ENCODE measurements around the gene RAB20.

GRCh38 chr13:110524541-110525257 is 36.8 kb downstream of the RAB20 start:
- TF ChIP-seq, protein P1, sequence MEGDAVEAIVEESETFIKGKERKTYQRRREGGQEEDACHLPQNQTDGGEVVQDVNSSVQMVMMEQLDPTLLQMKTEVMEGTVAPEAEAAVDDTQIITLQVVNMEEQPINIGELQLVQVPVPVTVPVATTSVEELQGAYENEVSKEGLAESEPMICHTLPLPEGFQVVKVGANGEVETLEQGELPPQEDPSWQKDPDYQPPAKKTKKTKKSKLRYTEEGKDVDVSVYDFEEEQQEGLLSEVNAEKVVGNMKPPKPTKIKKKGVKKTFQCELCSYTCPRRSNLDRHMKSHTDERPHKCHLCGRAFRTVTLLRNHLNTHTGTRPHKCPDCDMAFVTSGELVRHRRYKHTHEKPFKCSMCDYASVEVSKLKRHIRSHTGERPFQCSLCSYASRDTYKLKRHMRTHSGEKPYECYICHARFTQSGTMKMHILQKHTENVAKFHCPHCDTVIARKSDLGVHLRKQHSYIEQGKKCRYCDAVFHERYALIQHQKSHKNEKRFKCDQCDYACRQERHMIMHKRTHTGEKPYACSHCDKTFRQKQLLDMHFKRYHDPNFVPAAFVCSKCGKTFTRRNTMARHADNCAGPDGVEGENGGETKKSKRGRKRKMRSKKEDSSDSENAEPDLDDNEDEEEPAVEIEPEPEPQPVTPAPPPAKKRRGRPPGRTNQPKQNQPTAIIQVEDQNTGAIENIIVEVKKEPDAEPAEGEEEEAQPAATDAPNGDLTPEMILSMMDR (IDR thresholded peaks at IDR 0.05): no peak
- TF ChIP-seq POLR2AphosphoS5 (IDR thresholded peaks at IDR 0.05; ENCODE audit: low read depth, low read length): no peak
